ENCODE data around the gene MAP2K2.

DNA sequence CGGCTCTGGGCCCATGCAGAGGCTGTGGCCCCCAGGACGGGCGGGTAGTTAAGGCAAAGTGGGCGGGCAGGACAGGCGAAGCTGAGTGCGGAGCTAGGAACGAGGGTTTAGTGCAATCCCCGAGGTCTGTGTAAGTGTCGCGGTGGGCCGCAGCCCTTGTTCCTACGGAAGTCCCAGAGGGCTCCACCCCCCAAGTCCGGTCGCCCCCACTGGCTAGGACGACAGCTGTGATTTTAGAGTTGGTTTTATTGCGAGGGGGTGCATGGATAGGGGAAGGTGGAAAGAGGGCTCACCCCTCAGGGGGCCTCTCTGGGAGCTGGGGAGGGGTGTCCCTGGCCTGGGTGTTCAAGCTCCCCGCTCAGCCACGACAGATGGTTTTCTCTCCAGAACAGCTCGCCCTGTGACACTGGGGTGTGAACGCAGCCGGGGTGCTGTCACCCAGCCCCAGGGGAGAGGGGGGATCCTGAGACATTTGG is 78.9 kb downstream of the MAP2K2 start:
- TF ChIP-seq, protein P1, sequence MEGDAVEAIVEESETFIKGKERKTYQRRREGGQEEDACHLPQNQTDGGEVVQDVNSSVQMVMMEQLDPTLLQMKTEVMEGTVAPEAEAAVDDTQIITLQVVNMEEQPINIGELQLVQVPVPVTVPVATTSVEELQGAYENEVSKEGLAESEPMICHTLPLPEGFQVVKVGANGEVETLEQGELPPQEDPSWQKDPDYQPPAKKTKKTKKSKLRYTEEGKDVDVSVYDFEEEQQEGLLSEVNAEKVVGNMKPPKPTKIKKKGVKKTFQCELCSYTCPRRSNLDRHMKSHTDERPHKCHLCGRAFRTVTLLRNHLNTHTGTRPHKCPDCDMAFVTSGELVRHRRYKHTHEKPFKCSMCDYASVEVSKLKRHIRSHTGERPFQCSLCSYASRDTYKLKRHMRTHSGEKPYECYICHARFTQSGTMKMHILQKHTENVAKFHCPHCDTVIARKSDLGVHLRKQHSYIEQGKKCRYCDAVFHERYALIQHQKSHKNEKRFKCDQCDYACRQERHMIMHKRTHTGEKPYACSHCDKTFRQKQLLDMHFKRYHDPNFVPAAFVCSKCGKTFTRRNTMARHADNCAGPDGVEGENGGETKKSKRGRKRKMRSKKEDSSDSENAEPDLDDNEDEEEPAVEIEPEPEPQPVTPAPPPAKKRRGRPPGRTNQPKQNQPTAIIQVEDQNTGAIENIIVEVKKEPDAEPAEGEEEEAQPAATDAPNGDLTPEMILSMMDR (conservative IDR thresholded peaks at IDR 0.05; ENCODE audit: low read depth, low read length), result no peak
- no peak for TF ChIP-seq EZH2 (IDR thresholded peaks at IDR 0.05; ENCODE audit: borderline replicate concordance, low read depth, low read length, poor library complexity, severe bottlenecking)
